Osteoblast (primary cell): ENCODE results near the gene CDKN2A. TPM values are rescaled to one million over a fixed set of nuclear protein-coding genes. Genes with fewer than 3 reads are reported as not detected.

ENCODE experiments used
- total RNA-seq: library from RNA; depleted of rRNA; stranded (reverse); fragments of >200 nt; gene quantifications from 2 replicates; pipeline ENCODE4 v1.2.3, GENCODE V29; 2012

CDKN2A gene
- total RNA-seq, 1 donor = 37.6 TPM

Other genes with a start within 250 kb of the CDKN2A start
- 30.4 and 35.9 TPM in 2 replicates for gene MTAP, start 191.8 kb downstream of the CDKN2A start, total RNA-seq
- gene CDKN2B-AS1, start 399 bp upstream of the CDKN2A start, total RNA-seq = 15.2 and 16.5 TPM in 2 replicates
- 50.7 and 51.9 TPM in 2 replicates for gene CDKN2B, start 14.9 kb upstream of the CDKN2A start, total RNA-seq